PC-9 (cell line): Measurements from ENCODE around the gene MSANTD2.

Experiments
- EZH2 ChIP-seq: fragments of 200-600 bp; sonication (generic); IDR thresholded peaks from 2 replicates; pipeline ENCODE4 v1.8.0; 2017; ENCODE audit warnings: antibody characterized with exemption, low read depth
- TF ChIP-seq, protein P1 (sequence below): fragments of 200-600 bp; sonication (generic); conservative IDR thresholded peaks from 2 replicates; pipeline ENCODE4 v1.6.1; 2017; ENCODE audit warnings: mixed run types, antibody characterized with exemption, mild to moderate bottlenecking, moderate library complexity

DNA sequence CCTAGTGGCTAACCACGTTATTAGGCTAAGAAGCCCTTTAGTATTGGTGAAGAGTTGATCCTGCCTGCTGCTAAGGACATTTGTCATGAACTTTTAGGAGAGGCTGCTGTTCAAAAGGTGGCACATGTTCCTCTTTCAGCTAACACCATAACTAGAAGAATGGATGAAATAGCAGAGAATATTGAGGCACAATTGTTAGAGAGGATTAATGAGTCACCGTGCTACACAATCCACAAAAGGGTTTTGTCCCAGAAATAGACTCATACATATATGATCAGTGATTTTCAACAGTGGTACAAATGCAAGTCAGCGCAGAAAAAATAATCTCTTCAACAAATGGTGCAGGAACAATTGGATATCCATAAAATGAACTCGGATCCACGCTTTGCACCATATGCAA lies 7.0 kb upstream of the MSANTD2 start:
- TF ChIP-seq EZH2, result no peak
- TF ChIP-seq, protein P1, sequence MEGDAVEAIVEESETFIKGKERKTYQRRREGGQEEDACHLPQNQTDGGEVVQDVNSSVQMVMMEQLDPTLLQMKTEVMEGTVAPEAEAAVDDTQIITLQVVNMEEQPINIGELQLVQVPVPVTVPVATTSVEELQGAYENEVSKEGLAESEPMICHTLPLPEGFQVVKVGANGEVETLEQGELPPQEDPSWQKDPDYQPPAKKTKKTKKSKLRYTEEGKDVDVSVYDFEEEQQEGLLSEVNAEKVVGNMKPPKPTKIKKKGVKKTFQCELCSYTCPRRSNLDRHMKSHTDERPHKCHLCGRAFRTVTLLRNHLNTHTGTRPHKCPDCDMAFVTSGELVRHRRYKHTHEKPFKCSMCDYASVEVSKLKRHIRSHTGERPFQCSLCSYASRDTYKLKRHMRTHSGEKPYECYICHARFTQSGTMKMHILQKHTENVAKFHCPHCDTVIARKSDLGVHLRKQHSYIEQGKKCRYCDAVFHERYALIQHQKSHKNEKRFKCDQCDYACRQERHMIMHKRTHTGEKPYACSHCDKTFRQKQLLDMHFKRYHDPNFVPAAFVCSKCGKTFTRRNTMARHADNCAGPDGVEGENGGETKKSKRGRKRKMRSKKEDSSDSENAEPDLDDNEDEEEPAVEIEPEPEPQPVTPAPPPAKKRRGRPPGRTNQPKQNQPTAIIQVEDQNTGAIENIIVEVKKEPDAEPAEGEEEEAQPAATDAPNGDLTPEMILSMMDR, result no peak
